Left kidney (tissue), 2 donors: Measurements from ENCODE around the gene APBA1. TPM values are rescaled to one million over a fixed set of nuclear protein-coding genes. Genes with fewer than 3 reads are reported as not detected.
"Not testable (repeated sequence)": the region's sequence is repeated elsewhere in the genome, so short reads cannot be mapped to it uniquely, and the experiment has no call there.

Experiments used
- DNase-seq: peaks from one replicate; pipeline ENCODE4 v3.0.0-alpha.2; 2013
- polyA plus RNA-seq: library from polyadenylated mRNA; unstranded; fragments of 120-200 nt; gene quantifications from one replicate; pipeline ENCODE4 v1.2.1, GENCODE V29; 2013; ENCODE audit not compliant: insufficient read length

APBA1 gene
- polyA plus RNA-seq, 1 donor, result 17.9 TPM

GRCh38 chr9:69442486-69442885 is 229.7 kb downstream of the APBA1 start:
- DNase-seq, result no peak

GRCh38 chr9:69440254-69440955 is 231.8 kb downstream of the APBA1 start:
- not testable (repeated sequence) for DNase-seq

GRCh38 chr9:69439654-69440053 is 232.5 kb downstream of the APBA1 start:
- not testable (repeated sequence) for DNase-seq

GRCh38 chr9:69433968-69434367 is 238.2 kb downstream of the APBA1 start:
- no peak for DNase-seq

- no peak for DNase-seq
Measured at GRCh38 chr9:69433392-69433791, 238.8 kb downstream of the APBA1 start.

GRCh38 chr9:69432623-69433022 is 239.5 kb downstream of the APBA1 start:
- DNase-seq, result no peak

- no peak for DNase-seq
Measured at GRCh38 chr9:69431777-69432176, 240.4 kb downstream of the APBA1 start.

GRCh38 chr9:69431203-69431602 is 241.0 kb downstream of the APBA1 start:
- no peak for DNase-seq

GRCh38 chr9:69430206-69430605 is 242.0 kb downstream of the APBA1 start:
- no peak for DNase-seq

GRCh38 chr9:69429281-69429680 is 242.9 kb downstream of the APBA1 start:
- DNase-seq, result no peak

GRCh38 chr9:69428017-69428785 is 244.0 kb downstream of the APBA1 start:
- no peak for DNase-seq

GRCh38 chr9:69427286-69427685 is 244.9 kb downstream of the APBA1 start:
- DNase-seq, result no peak

- no peak for DNase-seq
Measured at GRCh38 chr9:69425136-69425801, 246.9 kb downstream of the APBA1 start.

- peak; percentile 68 for DNase-seq
Measured at GRCh38 chr9:69421908-69422801, 250.0 kb downstream of the APBA1 start.

GRCh38 chr9:69420611-69421270 is 251.4 kb downstream of the APBA1 start:
- no peak for DNase-seq

GRCh38 chr9:69412741-69413150 is 259.4 kb downstream of the APBA1 start:
- peak; percentile 73 for DNase-seq

GRCh38 chr9:69411931-69412740 is 260.0 kb downstream of the APBA1 start:
- no peak for DNase-seq

GRCh38 chr9:69411246-69411645 is 260.9 kb downstream of the APBA1 start:
- no peak for DNase-seq

- DNase-seq, result not testable (repeated sequence)
Measured at GRCh38 chr9:69409936-69410335, 262.2 kb downstream of the APBA1 start.

- no peak for DNase-seq
Measured at GRCh38 chr9:69400470-69400869, 271.7 kb downstream of the APBA1 start.
